ENCODE measurements around the gene MAP4K4. TPM values are rescaled to one million over a fixed set of nuclear protein-coding genes. Genes with fewer than 3 reads are reported as not detected.

Gene MAP4K4
- total RNA-seq, 2 donors from 2014 or later = 60.1 to 147 TPM

DNA sequence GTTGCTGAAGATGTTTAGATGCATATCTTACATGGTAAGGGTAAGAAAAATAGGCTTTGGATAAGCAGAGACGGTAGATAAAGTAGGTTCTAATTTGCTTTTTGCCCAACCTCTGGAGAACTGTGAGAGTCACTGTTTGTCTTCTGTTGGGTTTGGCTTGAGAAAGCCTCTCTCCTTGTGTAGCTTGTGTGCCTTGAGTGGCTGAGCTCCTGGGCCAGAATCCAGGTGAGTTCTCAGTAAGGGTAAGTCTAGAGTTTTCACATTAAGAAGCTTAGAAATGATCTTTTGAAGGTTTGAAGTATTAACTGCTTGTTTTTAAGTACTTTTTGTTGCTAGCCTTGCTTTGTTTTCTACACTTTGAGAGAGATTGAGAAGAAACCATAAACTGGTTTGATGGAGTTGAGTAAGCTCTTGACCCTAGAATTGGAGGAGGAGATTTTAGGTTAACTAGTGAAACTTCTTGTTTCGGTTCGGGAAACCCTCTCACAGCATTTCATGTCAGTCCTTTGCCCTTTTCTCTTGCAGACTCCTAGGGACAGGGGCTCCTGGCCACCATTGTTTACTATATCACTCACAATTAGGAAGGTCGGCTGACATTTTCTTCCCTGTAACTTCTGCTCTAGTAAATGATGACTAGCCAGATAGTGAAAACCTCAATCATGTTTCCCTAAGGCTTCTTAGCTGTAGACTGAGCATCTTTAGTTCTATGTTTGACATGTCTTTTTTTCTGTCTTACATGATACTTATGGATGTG is 26.0 kb downstream of the MAP4K4 start:
- TF ChIP-seq, protein P1, sequence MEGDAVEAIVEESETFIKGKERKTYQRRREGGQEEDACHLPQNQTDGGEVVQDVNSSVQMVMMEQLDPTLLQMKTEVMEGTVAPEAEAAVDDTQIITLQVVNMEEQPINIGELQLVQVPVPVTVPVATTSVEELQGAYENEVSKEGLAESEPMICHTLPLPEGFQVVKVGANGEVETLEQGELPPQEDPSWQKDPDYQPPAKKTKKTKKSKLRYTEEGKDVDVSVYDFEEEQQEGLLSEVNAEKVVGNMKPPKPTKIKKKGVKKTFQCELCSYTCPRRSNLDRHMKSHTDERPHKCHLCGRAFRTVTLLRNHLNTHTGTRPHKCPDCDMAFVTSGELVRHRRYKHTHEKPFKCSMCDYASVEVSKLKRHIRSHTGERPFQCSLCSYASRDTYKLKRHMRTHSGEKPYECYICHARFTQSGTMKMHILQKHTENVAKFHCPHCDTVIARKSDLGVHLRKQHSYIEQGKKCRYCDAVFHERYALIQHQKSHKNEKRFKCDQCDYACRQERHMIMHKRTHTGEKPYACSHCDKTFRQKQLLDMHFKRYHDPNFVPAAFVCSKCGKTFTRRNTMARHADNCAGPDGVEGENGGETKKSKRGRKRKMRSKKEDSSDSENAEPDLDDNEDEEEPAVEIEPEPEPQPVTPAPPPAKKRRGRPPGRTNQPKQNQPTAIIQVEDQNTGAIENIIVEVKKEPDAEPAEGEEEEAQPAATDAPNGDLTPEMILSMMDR (IDR thresholded peaks at IDR 0.05) = no peak
- DNase-seq (ENCODE audit: low spot score) = no peak
- Histone ChIP-seq H3K27me3 (replicated peaks; ENCODE audit: insufficient read depth) (no peaks in the 10 kb centered on the region), H3K4me1 (ENCODE audit: control insufficient read depth in 1 of 2, low read depth in 2 of 2) (peaks cover 15 to 29% of the 10 kb centered on the region in 2 donors), H3K4me3 (no peak overlapping the region), H3K27ac (no peak overlapping the region), H3K9me3 (no peaks in the 10 kb centered on the region), H3K36me3 (no peaks in the 10 kb centered on the region)
- no peak for ATAC-seq (ENCODE audit: insufficient number of reproducible peaks, low FRiP score, low read depth)

DNA sequence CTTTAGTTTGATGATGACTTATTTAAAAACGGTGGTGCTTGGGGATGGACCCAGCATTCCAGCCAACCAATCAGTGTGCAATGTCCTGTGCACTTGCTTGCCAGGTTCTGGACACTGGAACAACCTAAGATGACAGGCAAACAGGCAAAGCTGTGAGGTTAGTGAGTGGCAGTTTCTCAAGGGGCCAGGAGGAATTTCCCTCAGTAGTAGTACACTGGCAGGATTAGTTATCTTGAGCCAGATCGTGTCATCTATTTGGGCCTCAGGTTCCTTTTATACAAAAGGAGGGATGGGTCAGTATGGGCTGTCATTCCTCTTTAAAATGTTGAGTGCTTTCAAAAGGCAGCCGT is 26.6 kb downstream of the MAP4K4 start:
- no peaks in the 10 kb centered on the region for H3K36me3 ChIP-seq
- H3K27ac ChIP-seq = no peak overlapping the region
- DNase-seq (ENCODE audit: low spot score) (no peak), ATAC-seq (ENCODE audit: insufficient number of reproducible peaks, low FRiP score, low read depth) (no peak)
- H3K27me3 ChIP-seq (replicated peaks; ENCODE audit: insufficient read depth) = no peaks in the 10 kb centered on the region
- H3K4me1 ChIP-seq (ENCODE audit: control insufficient read depth in 1 of 2, low read depth in 2 of 2) = peaks cover 11 to 27% of the 10 kb centered on the region in 2 donors
- H3K9me3 ChIP-seq = no peaks in the 10 kb centered on the region
- H3K4me3 ChIP-seq = no peak overlapping the region
- TF ChIP-seq, protein P1 (IDR thresholded peaks at IDR 0.05) = no peak

DNA sequence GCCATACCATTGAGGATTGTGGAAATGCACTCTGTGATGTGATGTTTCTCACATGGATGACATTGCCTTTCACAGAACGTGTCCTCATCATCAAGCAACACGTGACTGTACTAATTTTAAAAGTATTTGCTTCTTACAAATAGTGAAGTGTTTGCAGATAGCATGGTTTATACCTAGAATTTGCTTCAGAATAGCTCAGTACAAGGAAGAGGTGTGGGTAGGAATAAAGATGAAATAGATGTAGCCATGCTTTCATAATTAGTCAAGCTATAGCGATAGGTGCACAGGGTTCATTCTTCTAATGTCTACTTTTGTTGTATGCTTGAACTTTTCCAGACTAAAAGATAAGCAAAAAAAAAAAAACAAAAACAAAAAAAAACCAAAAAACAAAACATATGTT is 27.5 kb downstream of the MAP4K4 start:
- no peak overlapping the region for H3K4me3 ChIP-seq
- no peaks in the 10 kb centered on the region for H3K36me3 ChIP-seq
- H3K27me3 ChIP-seq (replicated peaks; ENCODE audit: insufficient read depth) = no peaks in the 10 kb centered on the region
- no peak for ATAC-seq (ENCODE audit: insufficient number of reproducible peaks, low FRiP score, low read depth)
- no peak overlapping the region for H3K27ac ChIP-seq
- TF ChIP-seq, protein P1 (IDR thresholded peaks at IDR 0.05) = no peak
- DNase-seq (ENCODE audit: low spot score) = no peak
- H3K4me1 ChIP-seq (ENCODE audit: control insufficient read depth in 1 of 2, low read depth in 2 of 2) = peaks cover 11 to 29% of the 10 kb centered on the region in 2 donors
- no peaks in the 10 kb centered on the region for H3K9me3 ChIP-seq

DNA sequence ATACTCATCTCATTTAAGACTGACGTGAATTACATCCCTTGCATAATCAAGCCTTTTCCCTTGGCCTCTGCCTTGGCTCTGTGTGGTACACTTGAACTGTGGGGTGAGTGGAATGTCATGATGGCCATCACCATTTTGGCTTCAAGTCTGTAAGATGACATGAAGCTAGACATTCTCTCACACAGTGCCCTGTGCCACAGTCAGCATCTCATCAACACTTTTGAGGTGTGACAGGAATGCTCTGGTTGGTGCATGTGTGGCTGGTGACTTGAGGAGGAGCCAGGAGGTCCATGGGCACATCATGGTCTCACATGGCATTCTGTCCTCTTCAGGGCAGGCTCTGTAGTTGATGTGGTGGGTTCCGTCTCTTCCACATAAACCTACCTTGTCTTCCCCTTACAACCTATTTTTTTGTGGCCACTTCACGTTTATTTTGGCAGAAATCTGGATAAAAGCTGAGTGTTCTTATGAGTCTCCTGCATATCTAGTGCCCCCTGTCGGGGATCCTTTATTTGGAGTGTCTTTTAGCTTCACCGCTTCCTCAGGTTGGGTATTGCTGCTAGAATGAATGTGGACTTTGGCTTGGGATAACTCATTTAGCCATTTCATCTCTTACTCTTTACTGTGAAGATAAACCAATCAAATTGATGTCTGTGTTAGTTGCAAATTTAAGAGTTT is 28.1 kb downstream of the MAP4K4 start:
- DNase-seq (ENCODE audit: low spot score) (no peak), ATAC-seq (ENCODE audit: insufficient number of reproducible peaks, low FRiP score, low read depth) (no peak)
- no peak overlapping the region for H3K27ac ChIP-seq
- no peaks in the 10 kb centered on the region for H3K9me3 ChIP-seq
- no peaks in the 10 kb centered on the region for H3K27me3 ChIP-seq (replicated peaks; ENCODE audit: insufficient read depth)
- peaks cover 11 to 23% of the 10 kb centered on the region in 2 donors for H3K4me1 ChIP-seq (ENCODE audit: control insufficient read depth in 1 of 2, low read depth in 2 of 2)
- no peaks in the 10 kb centered on the region for H3K36me3 ChIP-seq
- no peak overlapping the region for H3K4me3 ChIP-seq
- TF ChIP-seq, protein P1 (IDR thresholded peaks at IDR 0.05) = no peak

DNA sequence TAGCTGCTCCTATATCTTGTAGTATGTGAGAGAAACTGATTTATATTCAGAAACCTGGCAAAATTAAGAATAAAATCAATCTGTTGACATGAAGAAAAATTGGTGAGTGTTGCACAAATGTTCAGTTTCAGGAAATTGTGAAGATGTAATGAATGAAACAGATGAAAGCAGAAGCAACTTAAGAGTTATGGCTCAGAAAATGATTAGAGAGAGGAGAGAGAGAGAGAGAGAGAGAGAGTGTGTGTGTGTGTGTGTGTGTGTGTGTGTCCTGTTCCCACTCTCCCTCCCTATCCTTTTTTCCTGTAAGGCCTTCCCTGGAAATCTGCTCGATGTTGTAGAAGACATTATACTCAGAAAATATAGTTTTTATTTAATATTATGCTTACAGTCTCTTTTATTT is 31.4 kb downstream of the MAP4K4 start:
- Histone ChIP-seq H3K4me1 (ENCODE audit: control insufficient read depth in 1 of 2, low read depth in 2 of 2) (peaks cover 16 to 22% of the 10 kb centered on the region in 2 donors), H3K27ac (no peak overlapping the region), H3K9me3 (no peaks in the 10 kb centered on the region), H3K27me3 (replicated peaks; ENCODE audit: insufficient read depth) (no peaks in the 10 kb centered on the region), H3K4me3 (no peak overlapping the region), H3K36me3 (no peaks in the 10 kb centered on the region)
- TF ChIP-seq, protein P1 (IDR thresholded peaks at IDR 0.05) = no peak
- no peak for ATAC-seq (ENCODE audit: insufficient number of reproducible peaks, low FRiP score, low read depth)
- DNase-seq (ENCODE audit: low spot score) = no peak
